GM23338 (cell line): ENCODE measurements around the gene TBC1D7. TPM values are rescaled to one million over a fixed set of nuclear protein-coding genes. Genes with fewer than 3 reads are reported as not detected.

ENCODE experiments used
- ATAC-seq: fragments of 200-7000 bp; cut with Tn5 transposase; 3 replicates; pipeline ENCODE4 v1.9.1; 2020
- DNase-seq: peaks from one replicate; pipeline ENCODE4 v3.0.0-alpha.2; 2015; ENCODE audit warnings: low spot score
- H2AFZ ChIP-seq: fragments of 200-600 bp; sonication (generic); 2 replicates; pipeline ENCODE4 v1.8.0; 2016; ENCODE audit warnings: antibody characterized with exemption, mild to moderate bottlenecking, moderate library complexity
- H3F3A ChIP-seq: fragments of 200-600 bp; sonication (generic); replicated peaks from 2 replicates; pipeline ENCODE4 v1.8.0; 2017; ENCODE audit warnings: antibody characterized with exemption, mixed run types, low read depth
- H3K27ac ChIP-seq: fragments of 200-600 bp; sonication (generic); 2 replicates; pipeline ENCODE4 v1.6.1; 2016; ENCODE audit warnings: low read depth
- H3K27me3 ChIP-seq: fragments of 200-600 bp; sonication (generic); 2 replicates; pipeline ENCODE4 v1.8.0; 2016; ENCODE audit warnings: mild to moderate bottlenecking, mixed run types, moderate library complexity; ENCODE audit not compliant: insufficient read depth
- H3K36me3 ChIP-seq: fragments of 200-600 bp; sonication (generic); 2 replicates; pipeline ENCODE4 v1.8.0; 2016; ENCODE audit warnings: mild to moderate bottlenecking; ENCODE audit not compliant: insufficient read depth
- H3K4me1 ChIP-seq: fragments of 200-600 bp; sonication (generic); 2 replicates; pipeline ENCODE4 v1.8.0; 2016; ENCODE audit warnings: mild to moderate bottlenecking, moderate library complexity; ENCODE audit not compliant: insufficient read depth
- H3K4me2 ChIP-seq: fragments of 200-600 bp; sonication (generic); 2 replicates; pipeline ENCODE4 v1.7.1; 2017; ENCODE audit warnings: mixed run types
- H3K4me3 ChIP-seq: fragments of 200-600 bp; sonication (generic); 2 replicates; pipeline ENCODE4 v1.6.1; 2016; ENCODE audit warnings: mixed run types
- H3K79me2 ChIP-seq: fragments of 200-600 bp; sonication (generic); replicated peaks from 2 replicates; pipeline ENCODE4 v1.8.0; 2017; ENCODE audit warnings: mild to moderate bottlenecking; ENCODE audit not compliant: insufficient read depth
- H3K9me2 ChIP-seq: fragments of 200-600 bp; sonication (generic); 2 replicates; pipeline ENCODE4 v1.8.0; 2017; ENCODE audit not compliant: insufficient read depth
- H4K20me1 ChIP-seq: fragments of 200-600 bp; sonication (generic); replicated peaks from 2 replicates; pipeline ENCODE4 v1.8.0; 2017; ENCODE audit warnings: mild to moderate bottlenecking; ENCODE audit not compliant: insufficient read depth
- H3K27ac Mint-ChIP-seq: 2 replicates; pipeline ENCODE4 v1.8.0; 2020; ENCODE audit warnings: inconsistent platforms, mild to moderate bottlenecking, moderate library complexity, mixed read lengths
- H3K27me3 Mint-ChIP-seq: 3 replicates; pipeline ENCODE4 v1.8.0; 2022; ENCODE audit warnings: low read depth, mild to moderate bottlenecking, moderate library complexity, mixed read lengths, inconsistent platforms; ENCODE audit not compliant: insufficient read depth, poor library complexity
- H3K36me3 Mint-ChIP-seq: 3 replicates; pipeline ENCODE4 v1.8.0; 2021; ENCODE audit warnings: low read depth, mild to moderate bottlenecking, inconsistent platforms, moderate library complexity, mixed read lengths
- H3K4me1 Mint-ChIP-seq: 3 replicates; pipeline ENCODE4 v1.8.0; 2020; ENCODE audit warnings: mild to moderate bottlenecking, inconsistent platforms, mixed read lengths
- H3K4me3 Mint-ChIP-seq: 3 replicates; pipeline ENCODE4 v1.8.0; 2021; ENCODE audit warnings: moderate library complexity, mild to moderate bottlenecking, inconsistent platforms, mixed read lengths
- H3K9me3 Mint-ChIP-seq: 3 replicates; pipeline ENCODE4 v1.8.0; 2020; ENCODE audit warnings: moderate library complexity, mild to moderate bottlenecking, inconsistent platforms, mixed read lengths
- CTCF ChIP-seq, 2 experiments: fragments of 200-600 bp in 1 of 2; sonication (generic) in 1 of 2; conservative IDR thresholded peaks; 2 replicates each; pipeline versions ENCODE4 v1.5.1 to v1.6.1; 2016 to 2017; ENCODE audit warnings: antibody characterized with exemption in 2 of 2, low read depth in 2 of 2, mild to moderate bottlenecking in 2 of 2, moderate library complexity in 1 of 2
- EZH2 ChIP-seq: fragments of 200-600 bp; sonication (generic); IDR thresholded peaks from one replicate; pipeline ENCODE4 v1.8.0; 2017; ENCODE audit warnings: antibody characterized with exemption, mild to moderate bottlenecking, low read depth; ENCODE audit not compliant: unreplicated experiment
- EZH2phosphoT487 ChIP-seq: fragments of 200-600 bp; sonication (generic); IDR thresholded peaks from one replicate; pipeline ENCODE4 v1.8.1; 2018; ENCODE audit warnings: antibody characterized with exemption; ENCODE audit not compliant: unreplicated experiment
- NANOG ChIP-seq: IDR thresholded peaks from 2 replicates; pipeline ENCODE4 v1.6.1; 2016; ENCODE audit warnings: antibody characterized with exemption, borderline replicate concordance
- POLR2AphosphoS5 ChIP-seq: IDR thresholded peaks from 2 replicates; pipeline ENCODE4 v1.6.1; 2016; ENCODE audit warnings: antibody characterized with exemption, low read depth
- ZNF114 ChIP-seq: fragments of 250-450 bp; sonication (Bioruptor Pico); IDR thresholded peaks from 2 replicates; pipeline ENCODE4 v1.5.0; 2020; ENCODE audit warnings: mild to moderate bottlenecking, moderate library complexity
- ZNF331 ChIP-seq: fragments of 250-450 bp; sonication (Bioruptor Pico); IDR thresholded peaks from 2 replicates; pipeline ENCODE4 v1.5.0; 2020; ENCODE audit warnings: low read depth, mild to moderate bottlenecking, moderate library complexity
- ZNF462 ChIP-seq: fragments of 250-450 bp; sonication (Bioruptor Pico); IDR thresholded peaks from 2 replicates; pipeline ENCODE4 v1.5.0; 2020; ENCODE audit warnings: mild to moderate bottlenecking, moderate library complexity
- polyA plus RNA-seq: library from polyadenylated mRNA; unstranded; fragments of >200 nt; fragmentation: Nextera tagmentation; extraction: Ambion mirVana; gene quantifications from 2 replicates; pipeline ENCODE4 v1.2.1, GENCODE V29; 2016
- total RNA-seq: library from RNA; depleted of rRNA; stranded (reverse); fragments of >200 nt; shearing (Covaris generic); gene quantifications from 2 replicates; pipeline ENCODE4 v1.2.3, GENCODE V29; 2014

The TBC1D7 gene
- total and polyA plus RNA-seq, 2 experiments from 2014 or later, result 62.0 to 70.4 TPM

- TF ChIP-seq ZNF462 (CRISPR knock-in tag), result no peak
These were observed 32.8 kb downstream of the TBC1D7 start (continued) for GRCh38 chr6:13295576-13295975.

GRCh38 chr6:13294499-13295069, 33.8 kb downstream of the TBC1D7 start:
- Mint-ChIP-seq H3K36me3 (peaks cover 57% of the 10 kb centered on the region), H3K4me3 (no peak overlapping the region), H3K9me3 (no peaks in the 10 kb centered on the region), H3K27me3 (peaks cover 1% of the 10 kb centered on the region), H3K27ac (no peak overlapping the region), H3K4me1 (no peaks in the 10 kb centered on the region; the same call in 1 of the 3 replicates)
- Histone ChIP-seq H3K36me3 (peaks cover 12% of the 10 kb centered on the region), H2AFZ (no peak overlapping the region), H3K4me1 (no peaks in the 10 kb centered on the region), H4K20me1 (0 out of 2 replicates have a peak, but pooled peaks cover 3% of the 10 kb centered on the region), H3K79me2 (no peaks in the 10 kb centered on the region), H3K27me3 (no peaks in the 10 kb centered on the region), H3K4me2 (no peak overlapping the region), H3K9me2 (no peaks in the 10 kb centered on the region), H3F3A (no peaks in the 10 kb centered on the region), H3K27ac (no peak overlapping the region), H3K4me3 (no peak overlapping the region)
- ATAC-seq (no peak), DNase-seq (no peak)
- TF ChIP-seq ZNF331 (CRISPR knock-in tag) (no peak), CTCF (conservative IDR thresholded peaks at IDR 0.05; ENCODE audit: low read depth in 2 of 2) (no peak), ZNF114 (CRISPR knock-in tag) (no peak), EZH2phosphoT487 (no peak), NANOG (no peak), POLR2AphosphoS5 (no peak), EZH2 (no peak)
